NCI-H510A (cell line): ENCODE data around the gene INPP4B.
A peak's percentile ranks its signal among the peaks of the same experiment; 100 is the strongest.

Source experiments
- DNase-seq: peaks from one replicate; lab custom pipeline; 2025; lab: John Stamatoyannopoulos, UW

Gene INPP4B

GRCh38 chr4:142846108-142846728 is at the start of gene INPP4B:
INPP4B (minus strand) TSS chr4:142846301.
- peak; percentile 10 for DNase-seq

DNA sequence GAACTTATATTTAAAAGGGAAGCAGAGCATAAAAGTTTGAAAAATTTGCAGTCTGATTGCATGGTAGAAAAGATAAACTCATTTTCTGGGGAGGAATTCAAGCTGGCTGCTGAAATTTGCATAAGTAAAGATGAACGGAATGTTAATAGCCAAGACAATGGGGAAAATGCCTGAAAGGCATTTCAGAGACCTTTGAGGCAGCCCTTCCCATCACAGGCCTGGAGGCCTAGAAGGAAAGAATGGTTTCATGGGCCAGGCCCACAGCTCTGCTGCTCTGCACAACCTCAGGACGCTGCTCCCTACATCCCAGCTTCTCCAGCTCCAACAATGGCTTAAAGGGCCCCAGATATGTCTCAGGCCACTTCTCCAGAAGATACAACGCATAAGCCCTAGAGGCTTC is 46.9 kb upstream of the INPP4B start:
- no peak for DNase-seq

DNA sequence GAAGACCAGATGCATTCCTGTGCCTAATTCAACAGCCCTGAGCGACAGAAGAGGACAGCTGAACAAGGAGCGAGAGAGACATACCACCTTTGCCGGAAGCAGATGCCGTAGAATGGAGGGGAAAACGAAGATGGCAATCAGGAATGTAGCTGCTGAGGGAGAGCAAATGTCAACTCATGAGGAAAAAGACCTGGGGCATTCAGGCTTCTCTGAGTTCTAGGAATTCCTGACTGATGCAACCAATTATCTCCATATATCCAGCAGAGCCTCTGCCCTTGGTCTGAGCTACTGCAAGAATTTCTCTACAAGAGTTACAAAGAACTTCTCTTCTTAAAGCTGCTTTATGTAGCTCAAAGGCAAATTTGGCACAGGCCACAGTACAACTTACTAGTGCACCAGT is 40.5 kb upstream of the INPP4B start:
- no peak for DNase-seq

DNA sequence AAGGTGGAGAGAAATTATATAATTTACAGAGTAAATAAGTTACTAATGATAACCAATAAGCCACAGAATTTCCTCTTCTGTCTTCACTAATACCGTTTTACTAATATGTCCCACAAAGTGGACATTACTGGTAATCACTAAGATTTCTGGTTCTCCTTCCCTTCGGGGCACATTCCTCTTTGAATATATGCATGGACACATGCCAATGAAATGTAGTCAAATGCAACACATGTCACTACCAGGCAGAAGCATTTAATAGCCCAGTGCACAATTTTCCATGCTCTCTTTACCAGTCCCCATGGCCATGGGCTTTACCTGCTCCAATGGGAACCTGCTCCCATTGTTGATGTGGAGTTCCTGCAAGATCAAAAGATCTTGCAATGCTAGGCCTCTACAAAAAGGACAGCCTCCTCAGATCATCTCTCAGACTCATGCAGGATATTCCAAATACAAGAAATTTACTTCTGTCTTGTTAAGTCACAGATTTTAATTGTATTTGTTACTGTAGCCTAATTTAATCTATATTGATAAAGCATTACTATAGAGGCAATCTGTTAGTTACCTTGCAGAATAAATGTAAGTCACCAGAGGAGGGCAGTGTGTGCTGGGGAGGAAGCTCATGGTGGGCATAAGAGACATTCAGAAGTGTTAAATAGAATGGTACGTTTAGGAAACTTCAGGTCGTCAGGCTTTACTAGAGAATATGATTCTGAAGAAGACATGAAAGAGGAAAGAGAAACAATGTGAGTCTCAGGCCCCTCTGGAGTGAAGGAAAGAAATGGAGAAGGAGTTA is 37.1 kb upstream of the INPP4B start:
- DNase-seq, result no peak

DNA sequence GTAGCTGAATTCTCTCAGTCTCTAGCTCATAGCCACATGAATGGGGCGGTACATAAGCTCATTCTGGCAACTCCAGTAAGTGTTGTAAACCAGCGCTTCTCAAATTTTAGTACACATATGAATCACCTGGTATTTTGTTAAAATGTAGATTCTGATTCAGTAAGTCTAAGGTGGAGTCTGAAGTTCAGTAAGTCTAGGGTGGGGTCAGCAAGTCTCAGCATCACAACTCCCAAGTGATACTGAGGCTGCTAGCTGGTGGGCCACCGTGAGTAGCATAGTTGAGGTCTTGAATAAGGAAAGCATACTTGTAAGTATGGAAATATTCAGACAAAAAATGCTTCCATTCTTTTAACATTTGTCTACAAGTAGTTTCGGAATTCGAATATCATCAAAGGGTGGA is 36.1 kb upstream of the INPP4B start:
- DNase-seq, result no peak

DNA sequence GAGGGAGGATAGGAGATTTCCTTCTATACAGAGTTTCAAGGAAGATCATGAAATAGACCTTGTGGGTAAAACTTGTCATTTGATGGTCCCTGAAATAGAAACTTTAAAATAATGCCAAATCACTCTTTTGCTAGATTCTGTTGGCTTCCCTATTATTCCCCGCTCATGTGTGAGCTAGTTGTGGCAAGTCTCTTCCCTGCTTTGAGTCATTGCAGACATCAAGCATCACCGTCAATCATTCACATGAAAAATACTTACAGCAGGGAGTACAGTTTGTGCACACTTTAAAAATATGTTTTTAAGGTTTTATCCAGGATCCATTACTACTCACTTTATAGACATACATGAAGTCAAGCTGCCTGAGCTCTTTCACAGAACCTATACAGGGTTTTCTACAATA is 35.2 kb upstream of the INPP4B start:
- DNase-seq, result no peak

DNA sequence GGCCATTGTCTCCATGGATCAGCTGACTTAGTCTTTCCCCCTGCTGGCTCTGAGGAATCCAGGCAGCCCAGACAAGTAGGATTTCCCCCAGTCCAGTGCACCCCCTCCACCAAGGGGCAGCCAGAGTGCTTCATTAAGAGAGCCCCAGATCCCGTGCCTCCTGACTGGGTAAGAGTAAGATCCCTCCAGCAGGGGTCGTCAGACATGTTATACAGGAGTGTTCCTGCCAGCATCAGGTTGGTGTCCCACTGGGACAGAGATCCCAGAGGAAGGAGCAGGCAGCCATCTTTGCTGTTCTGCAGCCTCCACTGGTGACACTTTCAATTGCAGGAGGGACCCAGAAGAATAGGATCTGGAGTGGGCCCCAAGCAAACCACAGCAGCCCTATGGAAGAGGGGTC is 29.0 kb upstream of the INPP4B start:
- no peak for DNase-seq

GRCh38 chr4:142874684-142875083 is 28.6 kb upstream of the INPP4B start:
- DNase-seq, result no peak

GRCh38 chr4:142866685-142867084 is 20.6 kb upstream of the INPP4B start:
- no peak for DNase-seq

DNA sequence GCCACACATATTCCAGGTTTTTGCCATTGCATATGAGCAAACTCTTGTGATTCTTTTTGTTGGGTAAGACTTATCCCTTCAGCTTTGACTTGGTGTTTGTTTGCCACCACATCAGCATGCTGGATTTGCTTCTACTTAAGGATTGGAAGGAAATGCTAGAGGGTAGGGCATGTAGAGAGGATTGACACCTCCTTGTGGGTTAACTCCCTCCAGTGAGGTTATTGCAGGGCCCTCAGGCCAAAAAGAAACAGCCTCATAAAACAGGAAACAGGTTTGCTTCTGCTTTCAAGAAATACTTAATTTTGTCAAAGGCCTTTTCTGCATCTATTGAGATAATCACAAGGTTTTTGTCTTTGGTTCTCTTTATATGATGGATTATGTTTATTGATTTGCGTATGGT is 15.2 kb upstream of the INPP4B start:
- no peak for DNase-seq

GRCh38 chr4:142858965-142859364 is 12.9 kb upstream of the INPP4B start:
- no peak for DNase-seq

DNA sequence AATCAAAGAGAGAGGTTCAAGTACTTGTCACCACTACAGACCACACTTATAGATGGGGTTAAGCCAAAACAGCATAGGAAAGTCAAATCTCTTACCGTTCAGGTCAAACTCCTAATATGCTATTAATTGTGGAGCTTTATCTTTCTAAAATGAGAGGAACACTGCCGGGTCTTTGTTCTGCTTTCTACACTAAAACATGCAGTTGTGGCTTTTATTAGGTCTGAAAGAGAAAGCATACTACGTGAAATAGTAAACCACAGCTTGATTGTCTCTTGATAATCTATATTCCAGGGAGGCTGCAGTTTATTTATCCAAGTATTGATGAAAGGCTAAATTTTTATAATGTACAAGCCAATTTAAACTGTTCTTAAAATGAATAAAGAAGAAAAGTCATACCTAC is 12.3 kb upstream of the INPP4B start:
- DNase-seq, result no peak

GRCh38 chr4:142856576-142856975 is 10.5 kb upstream of the INPP4B start:
- no peak for DNase-seq

DNA sequence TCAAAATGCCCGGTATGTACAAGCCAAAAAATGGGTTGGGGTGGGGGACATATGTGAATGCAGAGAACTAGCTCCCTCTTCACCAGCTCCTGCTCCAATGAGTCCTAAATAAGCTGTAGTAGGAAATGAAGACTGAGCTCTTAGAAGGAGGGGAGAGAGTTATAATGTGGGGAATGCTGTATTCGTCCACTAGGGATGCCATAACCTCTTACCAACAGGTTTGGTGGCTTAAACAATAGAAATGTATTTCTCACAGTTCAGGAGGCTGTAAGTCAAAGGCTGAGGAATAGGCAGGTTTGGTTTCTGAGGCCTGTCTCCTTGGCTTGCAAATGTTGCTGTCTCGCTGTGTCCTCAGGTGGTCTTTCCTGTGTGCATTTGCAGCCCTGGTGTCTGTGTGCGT is 4.4 kb upstream of the INPP4B start:
- no peak for DNase-seq

DNA sequence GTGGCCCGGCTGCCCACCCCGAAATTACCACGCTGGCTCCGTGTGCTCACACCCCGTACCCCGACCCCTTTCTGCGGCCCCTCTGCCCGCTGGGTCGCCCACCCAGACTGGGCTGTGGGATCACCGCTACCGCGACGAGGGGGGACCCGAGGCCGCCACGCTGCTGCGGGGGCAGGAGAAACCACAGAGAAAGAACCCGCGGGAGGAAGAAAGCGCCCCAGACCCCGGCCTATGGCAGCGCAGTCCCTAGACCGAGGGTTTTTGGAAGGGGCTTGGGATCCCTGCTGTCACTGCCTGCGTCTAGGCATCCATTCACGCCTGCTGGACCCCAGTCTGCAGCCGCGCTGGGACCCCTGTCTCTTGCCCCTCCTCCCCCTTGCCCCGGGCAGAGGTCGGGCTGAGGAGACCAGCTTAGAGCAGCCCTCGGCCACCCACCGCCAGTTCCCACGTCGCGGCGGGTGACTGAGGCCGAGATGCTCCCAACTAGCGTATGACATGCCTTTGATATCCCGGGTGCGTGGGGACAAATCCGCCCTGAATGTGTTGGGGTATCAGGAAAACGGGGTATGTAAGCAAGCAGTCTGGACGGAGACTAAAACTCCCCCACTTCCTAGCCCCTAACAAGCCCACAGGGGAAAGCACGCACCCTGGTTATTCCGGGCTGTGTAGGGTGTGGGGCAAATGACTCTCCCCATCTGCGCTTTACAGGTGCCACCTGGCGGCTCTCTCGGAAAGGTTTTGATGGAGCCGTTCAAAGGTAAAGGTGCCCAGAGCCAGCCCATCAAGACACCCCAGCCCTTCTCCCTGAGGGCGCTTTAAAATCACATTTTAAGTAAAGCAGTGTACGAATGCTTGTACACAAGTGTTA is 862 bp upstream of the INPP4B start:
- DNase-seq, result peak; percentile 25

DNA sequence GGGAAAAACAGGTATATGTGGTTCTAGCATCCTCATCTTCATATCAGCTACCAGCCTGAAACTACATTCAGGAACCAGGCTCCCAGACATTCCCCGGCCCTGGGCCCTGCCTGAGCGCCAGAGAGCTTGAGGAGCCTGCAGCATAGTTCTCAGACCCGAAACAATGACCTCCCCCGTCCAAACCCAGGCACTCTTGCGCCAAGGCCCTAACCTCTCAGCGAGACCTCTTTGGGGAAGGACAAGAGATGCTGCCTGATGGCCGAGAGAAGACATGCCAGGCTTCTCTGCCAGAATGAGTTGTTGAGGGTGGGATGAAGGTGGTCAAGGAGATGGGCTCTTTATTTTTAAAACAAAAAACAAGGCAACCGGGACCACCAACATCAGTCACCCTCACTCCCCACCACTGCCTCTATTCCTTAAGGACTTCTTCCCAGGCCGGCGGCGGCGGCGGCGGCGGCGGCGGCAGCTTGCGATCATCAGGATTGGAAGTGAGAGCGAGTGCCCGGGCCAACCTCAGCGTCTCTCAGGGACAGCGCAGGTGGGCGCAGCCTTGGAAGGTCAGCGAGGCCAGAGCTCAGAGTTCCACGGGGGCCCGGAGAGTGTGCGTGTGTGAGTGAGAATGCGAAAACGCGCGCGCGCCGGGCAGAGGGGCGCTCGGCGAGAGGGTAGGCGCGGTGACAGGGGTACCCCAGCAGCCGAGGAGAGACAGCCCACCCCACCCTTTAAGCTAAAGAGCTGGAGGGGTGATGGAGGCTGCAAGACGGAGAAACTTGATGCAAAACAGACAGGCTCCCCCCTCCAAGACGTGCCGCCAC is 601 bp downstream of the INPP4B start:
- no peak for DNase-seq

- DNase-seq, result no peak
Measured at GRCh38 chr4:142844782-142845181, 1.3 kb downstream of the INPP4B start.

DNA sequence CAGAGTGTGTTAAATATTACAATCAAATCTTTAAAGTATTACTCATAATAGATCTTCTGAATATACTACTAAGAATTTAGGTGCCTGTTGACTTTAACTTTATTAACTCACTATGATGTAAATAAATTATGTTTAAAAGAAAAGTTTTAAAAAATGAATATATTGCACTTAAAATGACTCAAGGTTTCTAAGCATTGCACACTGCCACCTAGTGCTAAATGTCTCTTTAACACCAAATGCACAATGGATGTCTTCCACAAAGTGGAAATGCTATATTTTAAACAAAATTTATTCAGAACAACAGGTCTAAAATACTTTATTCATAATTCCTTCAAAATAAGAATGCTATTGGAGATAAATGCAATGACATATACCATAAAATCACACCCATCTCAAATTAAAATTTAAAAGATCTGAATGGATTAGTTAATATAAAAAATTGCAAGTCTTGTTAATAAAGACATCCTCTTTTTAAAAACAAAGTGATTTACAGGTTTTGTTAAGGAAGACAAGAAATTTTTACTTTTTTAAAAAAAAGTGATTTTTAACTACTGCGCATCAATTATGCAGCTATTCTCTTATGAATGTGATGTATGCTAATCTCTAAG is 5.5 kb downstream of the INPP4B start:
- no peak for DNase-seq

DNA sequence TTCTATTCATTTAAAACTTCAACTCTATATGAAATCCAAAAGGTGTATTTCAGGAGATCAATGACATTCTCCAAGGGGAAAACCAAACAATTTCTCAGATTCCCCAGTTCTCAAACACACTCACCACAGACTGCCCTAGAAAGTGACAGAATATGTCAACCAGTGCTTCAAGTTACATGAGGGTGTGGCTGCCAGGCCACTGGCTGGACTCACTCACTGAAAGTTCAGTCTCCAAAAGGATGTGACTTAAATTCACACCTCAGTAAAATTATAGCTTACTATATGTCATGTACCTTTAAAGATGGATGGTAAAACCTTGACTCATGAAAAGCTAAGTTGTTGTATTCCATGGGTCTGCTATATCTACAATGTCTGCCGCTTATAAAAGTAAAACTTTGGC is 7.3 kb downstream of the INPP4B start:
- DNase-seq, result no peak

GRCh38 chr4:142832022-142832421 is 14.1 kb downstream of the INPP4B start:
- no peak for DNase-seq

DNA sequence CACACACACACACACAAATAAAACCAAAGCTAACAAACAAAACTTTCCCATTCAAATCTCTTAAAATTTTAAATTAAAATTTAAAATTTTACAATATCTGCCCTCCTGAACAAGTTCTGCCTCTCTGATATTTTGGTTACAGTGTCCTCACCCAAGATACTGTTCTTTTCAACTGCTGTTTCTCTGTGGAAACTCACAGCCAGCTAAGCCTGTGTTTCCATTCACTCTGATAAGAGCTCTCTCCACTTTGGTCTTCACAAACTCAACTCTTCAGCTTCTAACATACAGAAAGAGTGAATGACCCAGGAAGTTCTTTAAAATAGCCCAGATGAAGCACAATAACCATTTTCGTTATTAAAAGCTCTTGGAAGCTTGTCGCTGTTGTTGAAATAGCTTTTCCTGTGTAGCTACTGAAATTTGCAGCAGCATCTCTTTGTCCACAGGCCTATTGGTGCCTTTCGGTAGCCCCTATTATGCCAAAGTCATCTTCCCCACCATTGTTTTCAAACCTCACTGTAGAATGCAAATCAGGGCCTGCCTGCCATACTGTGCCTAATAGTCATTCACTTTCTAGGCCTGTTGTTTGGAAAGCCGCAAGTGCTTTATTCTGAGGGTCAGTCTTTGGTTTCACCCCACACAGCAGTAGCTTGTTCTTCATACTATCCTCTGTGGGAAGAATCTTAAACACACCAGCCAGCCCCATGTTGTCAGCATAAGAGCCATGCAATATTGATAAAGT is 19.4 kb downstream of the INPP4B start:
- DNase-seq, result no peak
